Activated CD4-positive, alpha-beta T cell treated with anti-CD3 and anti-CD28 coated beads, Interleukin-2, amount 10 ng/mL, durations not matched to agents 7 days and 5 days (primary cell): ENCODE results near the gene HPS1. TPM values are rescaled to one million over a fixed set of nuclear protein-coding genes. Genes with fewer than 3 reads are reported as not detected.

Experiments
- CTCF ChIA-PET: fragments of 350-600 bp; sonication (Branson Sonifier 250); formaldehyde crosslinking; loops from one replicate; lab custom pipeline; 2021; ENCODE audit warnings: antibody characterized with exemption; lab: Charles Lee
- POLR2A ChIA-PET: fragments of 350-600 bp; sonication (Branson Sonifier 250); formaldehyde crosslinking; loops from one replicate; lab custom pipeline; 2021; ENCODE audit warnings: antibody characterized with exemption; lab: Charles Lee
- DNase-seq: peaks from one replicate; pipeline ENCODE4 v3.0.0-alpha.2; 2020
- H3K27ac Mint-ChIP-seq: one replicate; pipeline ENCODE4 v1.8.0; 2021; ENCODE audit warnings: mild to moderate bottlenecking, moderate library complexity, mixed read lengths
- H3K27me3 Mint-ChIP-seq: one replicate; pipeline ENCODE4 v1.8.0; 2021; ENCODE audit warnings: mixed read lengths
- H3K36me3 Mint-ChIP-seq: one replicate; pipeline ENCODE4 v1.8.0; 2021; ENCODE audit warnings: low read depth, mixed read lengths
- H3K4me1 Mint-ChIP-seq: one replicate; pipeline ENCODE4 v1.8.0; 2021; ENCODE audit warnings: mixed read lengths
- H3K4me3 Mint-ChIP-seq: one replicate; pipeline ENCODE4 v1.8.0; 2021; ENCODE audit warnings: mild to moderate bottlenecking, moderate library complexity, mixed read lengths
- H3K9me3 Mint-ChIP-seq: one replicate; pipeline ENCODE4 v1.8.0; 2021; ENCODE audit warnings: mixed read lengths
- total RNA-seq, 2 experiments: library from RNA; stranded (reverse); gene quantifications; one replicate each; pipeline ENCODE4 v1.2.3, GENCODE V29; 2021

Gene HPS1
- total RNA-seq, 2 experiments from 2014 or later, result 95.5 to 102 TPM

GRCh38 chr10:98423691-98424120, 23.0 kb downstream of the HPS1 start:
- Mint-ChIP-seq H3K4me1 (no peaks in the 10 kb centered on the region), H3K4me3 (no peak overlapping the region), H3K27ac (no peak overlapping the region), H3K36me3 (peaks cover 15% of the 10 kb centered on the region), H3K9me3 (no peaks in the 10 kb centered on the region), H3K27me3 (no peaks in the 10 kb centered on the region)
- ChIA-PET CTCF (interaction anchor here (0.9 to 1.9 kb wide), 2 partner anchors 10 to 22 kb away, joined by 3 to 10 read pairs; partner anchors contain the start of gene HPS1), POLR2A (no interaction called here)
- DNase-seq, result no peak

- H3K36me3 Mint-ChIP-seq, result peaks cover 14% of the 10 kb centered on the region
- H3K27ac Mint-ChIP-seq, result no peak overlapping the region
- CTCF ChIA-PET, result interaction anchor here (0.6 to 1.9 kb wide), 2 partner anchors 23 to 100 kb away, joined by 3 to 10 read pairs; partner anchors contain the start of gene HPS1
- no peaks in the 10 kb centered on the region for H3K4me1 Mint-ChIP-seq
- H3K9me3 Mint-ChIP-seq, result no peaks in the 10 kb centered on the region
- no peak overlapping the region for H3K4me3 Mint-ChIP-seq
- POLR2A ChIA-PET, result no interaction called here
- no peaks in the 10 kb centered on the region for H3K27me3 Mint-ChIP-seq
- no peak for DNase-seq
Observed at GRCh38 chr10:98422182-98422581, 24.6 kb downstream of the HPS1 start.

- DNase-seq, result no peak
- ChIA-PET POLR2A (no interaction called here), CTCF (interaction anchor here (1.5 kb wide), 1 partner anchor 14 kb away, joined by 3 read pairs; no protein-coding TSS in a partner anchor)
- Mint-ChIP-seq H3K9me3 (no peaks in the 10 kb centered on the region), H3K27ac (no peak overlapping the region), H3K4me3 (no peak overlapping the region), H3K36me3 (peaks cover 14% of the 10 kb centered on the region), H3K4me1 (no peaks in the 10 kb centered on the region), H3K27me3 (no peaks in the 10 kb centered on the region)
Observed at GRCh38 chr10:98420786-98421185, 25.9 kb downstream of the HPS1 start.

GRCh38 chr10:98419469-98420261, 27.1 kb downstream of the HPS1 start:
- H3K27ac Mint-ChIP-seq, result no peak overlapping the region
- DNase-seq, result no peak
- ChIA-PET POLR2A (no interaction called here), CTCF (interaction anchor here (1.5 kb wide), 1 partner anchor 13 kb away, joined by 3 read pairs; no protein-coding TSS in a partner anchor)
- H3K36me3 Mint-ChIP-seq, result peaks cover 14% of the 10 kb centered on the region
- H3K9me3 Mint-ChIP-seq, result no peaks in the 10 kb centered on the region
- no peaks in the 10 kb centered on the region for H3K27me3 Mint-ChIP-seq
- no peak overlapping the region for H3K4me3 Mint-ChIP-seq
- H3K4me1 Mint-ChIP-seq, result peaks cover 7% of the 10 kb centered on the region

- no peaks in the 10 kb centered on the region for H3K9me3 Mint-ChIP-seq
- CTCF ChIA-PET, result no interaction called here
- peaks cover 15% of the 10 kb centered on the region for H3K4me1 Mint-ChIP-seq
- H3K27me3 Mint-ChIP-seq, result no peaks in the 10 kb centered on the region
- no peak overlapping the region for H3K4me3 Mint-ChIP-seq
- DNase-seq, result no peak
- POLR2A ChIA-PET, result no interaction called here
- H3K27ac Mint-ChIP-seq, result no peak overlapping the region
- H3K36me3 Mint-ChIP-seq, result peaks cover 14% of the 10 kb centered on the region
Observed at GRCh38 chr10:98418665-98419468, 27.9 kb downstream of the HPS1 start.

GRCh38 chr10:98417973-98418664, 28.6 kb downstream of the HPS1 start:
- Mint-ChIP-seq H3K4me3 (no peak overlapping the region), H3K27ac (no peak overlapping the region), H3K27me3 (no peaks in the 10 kb centered on the region), H3K4me1 (peaks cover 15% of the 10 kb centered on the region), H3K9me3 (no peaks in the 10 kb centered on the region), H3K36me3 (peaks cover 14% of the 10 kb centered on the region)
- no peak for DNase-seq
- ChIA-PET CTCF (no interaction called here), POLR2A (no interaction called here)

GRCh38 chr10:98417481-98417959, 29.2 kb downstream of the HPS1 start:
- Mint-ChIP-seq H3K36me3 (peaks cover 12% of the 10 kb centered on the region), H3K27ac (no peak overlapping the region), H3K4me1 (peaks cover 15% of the 10 kb centered on the region), H3K9me3 (no peaks in the 10 kb centered on the region), H3K4me3 (no peak overlapping the region), H3K27me3 (no peaks in the 10 kb centered on the region)
- POLR2A ChIA-PET, result no interaction called here
- CTCF ChIA-PET, result no interaction called here
- no peak for DNase-seq

GRCh38 chr10:98416606-98417388, 29.9 kb downstream of the HPS1 start:
- CTCF ChIA-PET, result interaction anchor here (0.6 kb wide), 1 partner anchor 263 kb away, joined by 3 read pairs; no protein-coding TSS in a partner anchor
- H3K36me3 Mint-ChIP-seq, result peaks cover 12% of the 10 kb centered on the region

GRCh38 chr10:98415731-98416119, 31.0 kb downstream of the HPS1 start:
- H3K27ac Mint-ChIP-seq, result peak overlapping the region; percentile 89
- H3K36me3 Mint-ChIP-seq, result peaks cover 10% of the 10 kb centered on the region
- ChIA-PET CTCF (no interaction called here), POLR2A (no interaction called here)
- H3K27me3 Mint-ChIP-seq, result no peaks in the 10 kb centered on the region
- no peak overlapping the region for H3K4me3 Mint-ChIP-seq
- no peaks in the 10 kb centered on the region for H3K9me3 Mint-ChIP-seq
- no peak for DNase-seq
- H3K4me1 Mint-ChIP-seq, result peaks cover 15% of the 10 kb centered on the region

More at GRCh38 chr10:98416606-98417388, 29.9 kb downstream of the HPS1 start:
- Mint-ChIP-seq H3K4me3 (no peak overlapping the region), H3K27me3 (no peaks in the 10 kb centered on the region), H3K4me1 (peaks cover 15% of the 10 kb centered on the region), H3K9me3 (no peaks in the 10 kb centered on the region), H3K27ac (no peak overlapping the region)
- DNase-seq, result no peak
- POLR2A ChIA-PET, result no interaction called here

- Mint-ChIP-seq H3K9me3 (no peaks in the 10 kb centered on the region), H3K27ac (peak within 1 kb of the TSS; percentile 89), H3K36me3 (peaks cover 10% of the 10 kb centered on the region), H3K4me3 (peak within 1 kb of the TSS; percentile 81), H3K27me3 (no peaks in the 10 kb centered on the region), H3K4me1 (peaks cover 15% of the 10 kb centered on the region)
- CTCF ChIA-PET, result interaction anchor here (1.0 kb wide), 1 partner anchor 13 kb away, joined by 3 read pairs; no protein-coding TSS in a partner anchor
- POLR2A ChIA-PET, result no interaction called here
- peak; percentile 40 for DNase-seq
Observed at GRCh38 chr10:98414932-98415730, 31.6 kb downstream of the HPS1 start, which contains the start of gene PYROXD2. Gene PYROXD2, minus strand, starts transcription at chr10:98415182. Its CDS starts 47 bp downstream, at chr10:98415135.

GRCh38 chr10:98414578-98414931, 32.2 kb downstream of the HPS1 start:
- Mint-ChIP-seq H3K4me3 (peak overlapping the region; percentile 81), H3K9me3 (no peaks in the 10 kb centered on the region), H3K27me3 (no peaks in the 10 kb centered on the region), H3K36me3 (peaks cover 8% of the 10 kb centered on the region), H3K4me1 (peaks cover 15% of the 10 kb centered on the region), H3K27ac (peak overlapping the region; percentile 89)
- POLR2A ChIA-PET, result no interaction called here
- no peak for DNase-seq
- CTCF ChIA-PET, result interaction anchor here (1.0 kb wide), 1 partner anchor 13 kb away, joined by 3 read pairs; no protein-coding TSS in a partner anchor
